Measurements from ENCODE around the gene FAAH.
A peak's percentile ranks its signal among the peaks of the same experiment; 100 is the strongest.

The FAAH gene

GRCh38 chr1:46422261-46422871 lies 28.2 kb downstream of the FAAH start:
- H3K27me3 Mint-ChIP-seq, result peaks cover 14% of the 10 kb centered on the region
- H3K4me3 Mint-ChIP-seq, result no peak overlapping the region
- no peaks in the 10 kb centered on the region for H3K36me3 Mint-ChIP-seq (ENCODE audit: low read depth)
- DNase-seq (no peak), ATAC-seq (no peak)
- H3K4me1 Mint-ChIP-seq, result no peaks in the 10 kb centered on the region
- H3K9me3 Mint-ChIP-seq, result no peaks in the 10 kb centered on the region
- no peak overlapping the region for H3K27ac Mint-ChIP-seq

DNA sequence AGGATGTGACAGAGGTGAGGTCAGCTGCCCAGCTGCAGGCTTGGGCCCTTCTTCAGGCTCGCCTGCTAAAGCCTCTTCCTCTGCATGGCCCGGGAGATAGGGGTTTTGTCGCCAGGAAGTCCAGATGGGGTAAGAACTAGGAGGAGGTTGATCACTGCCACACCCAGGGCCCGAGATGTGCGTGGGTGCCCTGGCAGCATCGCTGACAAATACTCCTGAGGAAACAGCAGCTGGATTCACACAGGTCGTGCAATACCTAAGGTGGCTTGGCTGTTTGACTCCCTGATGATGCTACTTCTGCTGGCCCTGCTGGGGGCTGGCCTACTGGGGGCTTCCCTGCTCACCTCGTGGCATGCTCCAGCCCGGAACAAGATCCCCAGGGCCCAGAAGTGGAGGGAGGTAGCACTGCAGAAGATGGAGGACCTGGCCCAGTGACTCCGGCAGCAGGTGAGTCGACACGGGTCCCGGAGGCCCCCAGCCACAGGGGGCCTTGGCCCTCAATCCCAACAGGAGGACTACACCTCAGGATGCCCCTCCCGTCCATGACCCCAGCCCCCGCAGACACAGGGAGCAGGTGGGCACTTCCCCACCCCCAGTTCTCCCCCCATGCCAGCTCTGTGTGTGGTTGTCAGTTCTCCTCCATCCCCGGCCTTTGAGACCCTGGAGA lies 29.6 kb downstream of the FAAH start:
- no peak for DNase-seq
- H3K27ac Mint-ChIP-seq, result no peak overlapping the region
- H3K4me3 Mint-ChIP-seq, result no peak overlapping the region
- H3K9me3 Mint-ChIP-seq, result no peaks in the 10 kb centered on the region
- no peaks in the 10 kb centered on the region for H3K4me1 Mint-ChIP-seq
- H3K36me3 Mint-ChIP-seq (ENCODE audit: low read depth), result no peaks in the 10 kb centered on the region
- no peak for ATAC-seq
- H3K27me3 Mint-ChIP-seq, result peaks cover 16% of the 10 kb centered on the region

DNA sequence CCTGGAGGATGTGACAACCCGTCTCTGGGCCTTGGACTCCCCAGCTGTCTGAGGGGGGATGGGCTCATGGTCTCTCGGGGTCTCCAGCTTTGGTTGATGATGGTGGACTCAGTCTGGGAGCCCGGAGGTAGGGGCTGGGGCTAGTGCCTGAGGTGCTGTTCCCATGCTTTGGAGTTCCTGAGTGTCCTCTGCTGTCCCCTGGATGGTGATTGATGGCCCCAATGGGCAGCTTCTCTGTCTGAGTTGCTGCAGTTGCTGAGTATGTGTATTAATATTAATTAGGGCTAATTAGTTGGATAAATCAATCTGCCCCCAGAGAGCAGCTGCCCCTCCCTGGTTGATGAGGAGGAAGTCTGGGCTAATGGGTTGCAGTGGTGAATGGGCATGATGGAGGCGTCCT lies 30.6 kb downstream of the FAAH start:
- no peak overlapping the region for H3K4me3 Mint-ChIP-seq
- ATAC-seq, result no peak
- H3K27ac Mint-ChIP-seq, result no peak overlapping the region
- no peaks in the 10 kb centered on the region for H3K4me1 Mint-ChIP-seq
- H3K36me3 Mint-ChIP-seq (ENCODE audit: low read depth), result no peaks in the 10 kb centered on the region
- peaks cover 16% of the 10 kb centered on the region for H3K27me3 Mint-ChIP-seq
- DNase-seq, result no peak
- H3K9me3 Mint-ChIP-seq, result no peaks in the 10 kb centered on the region

- H3K27me3 Mint-ChIP-seq, result peaks cover 16% of the 10 kb centered on the region
- no peak overlapping the region for H3K4me3 Mint-ChIP-seq
- no peaks in the 10 kb centered on the region for H3K9me3 Mint-ChIP-seq
- DNase-seq (no peak), ATAC-seq (peak; percentile 38)
- no peaks in the 10 kb centered on the region for H3K4me1 Mint-ChIP-seq
- H3K36me3 Mint-ChIP-seq (ENCODE audit: low read depth), result no peaks in the 10 kb centered on the region
- no peak overlapping the region for H3K27ac Mint-ChIP-seq
These were observed 31.6 kb downstream of the FAAH start for GRCh38 chr1:46425726-46426125.

- Mint-ChIP-seq H3K4me3 (no peak overlapping the region), H3K27me3 (peaks cover 13% of the 10 kb centered on the region), H3K36me3 (ENCODE audit: low read depth) (no peaks in the 10 kb centered on the region), H3K9me3 (no peaks in the 10 kb centered on the region), H3K4me1 (no peaks in the 10 kb centered on the region), H3K27ac (no peak overlapping the region)
- ATAC-seq, result no peak
- no peak for DNase-seq
These were observed 33.4 kb downstream of the FAAH start for GRCh38 chr1:46427541-46427940.

DNA sequence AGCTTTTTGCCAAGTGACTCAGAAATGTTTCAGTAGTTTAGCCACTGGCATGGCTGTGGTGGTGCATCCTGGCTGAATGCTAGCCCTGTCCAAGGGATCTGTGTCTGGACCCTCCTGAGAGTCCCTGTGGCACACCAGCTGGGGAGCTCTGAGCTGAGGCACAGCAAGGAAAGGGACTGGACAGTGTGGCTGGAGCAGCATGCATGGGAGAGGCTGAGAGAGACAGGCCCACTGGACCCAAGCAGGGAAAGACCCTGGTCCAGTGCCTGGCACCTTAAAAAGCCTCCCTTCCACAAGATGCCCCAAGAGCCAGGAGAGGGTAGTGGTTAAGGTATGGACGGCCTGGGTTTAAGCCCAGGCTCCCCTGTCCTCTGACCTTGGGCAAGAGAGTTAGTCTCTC lies 35.3 kb downstream of the FAAH start:
- peaks cover 10% of the 10 kb centered on the region for H3K27me3 Mint-ChIP-seq

DNA sequence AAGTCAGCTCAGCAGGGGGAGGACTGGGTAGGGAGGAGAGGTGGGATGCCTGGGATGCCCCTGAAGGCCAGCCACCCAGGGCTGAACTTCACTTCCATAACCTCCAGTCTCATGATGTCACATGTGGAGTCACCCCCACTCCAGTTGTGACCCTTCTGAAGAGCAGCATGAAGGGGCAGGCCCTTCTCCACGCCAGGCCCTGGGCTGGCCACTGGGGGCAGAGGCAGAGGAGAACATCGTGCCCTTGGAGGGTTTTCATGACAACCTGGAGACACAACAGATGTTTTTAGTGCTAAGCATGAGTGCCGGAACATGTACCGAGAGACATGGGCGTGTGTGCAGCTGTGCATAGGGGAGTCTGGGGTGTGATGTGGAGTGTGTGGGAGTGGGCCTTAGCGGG lies 37.6 kb downstream of the FAAH start:
- H3K27ac Mint-ChIP-seq, result no peak overlapping the region
- no peaks in the 10 kb centered on the region for H3K4me1 Mint-ChIP-seq
- ATAC-seq (no peak), DNase-seq (no peak)
- no peaks in the 10 kb centered on the region for H3K9me3 Mint-ChIP-seq
- H3K27me3 Mint-ChIP-seq, result peaks cover 2% of the 10 kb centered on the region
- no peaks in the 10 kb centered on the region for H3K36me3 Mint-ChIP-seq (ENCODE audit: low read depth)
- no peak overlapping the region for H3K4me3 Mint-ChIP-seq

More for the DNA sequence above, 35.3 kb downstream of the FAAH start:
- no peaks in the 10 kb centered on the region for H3K4me1 Mint-ChIP-seq
- no peak overlapping the region for H3K27ac Mint-ChIP-seq
- no peaks in the 10 kb centered on the region for H3K9me3 Mint-ChIP-seq
- DNase-seq (no peak), ATAC-seq (no peak)
- H3K36me3 Mint-ChIP-seq (ENCODE audit: low read depth), result no peaks in the 10 kb centered on the region
- no peak overlapping the region for H3K4me3 Mint-ChIP-seq

DNA sequence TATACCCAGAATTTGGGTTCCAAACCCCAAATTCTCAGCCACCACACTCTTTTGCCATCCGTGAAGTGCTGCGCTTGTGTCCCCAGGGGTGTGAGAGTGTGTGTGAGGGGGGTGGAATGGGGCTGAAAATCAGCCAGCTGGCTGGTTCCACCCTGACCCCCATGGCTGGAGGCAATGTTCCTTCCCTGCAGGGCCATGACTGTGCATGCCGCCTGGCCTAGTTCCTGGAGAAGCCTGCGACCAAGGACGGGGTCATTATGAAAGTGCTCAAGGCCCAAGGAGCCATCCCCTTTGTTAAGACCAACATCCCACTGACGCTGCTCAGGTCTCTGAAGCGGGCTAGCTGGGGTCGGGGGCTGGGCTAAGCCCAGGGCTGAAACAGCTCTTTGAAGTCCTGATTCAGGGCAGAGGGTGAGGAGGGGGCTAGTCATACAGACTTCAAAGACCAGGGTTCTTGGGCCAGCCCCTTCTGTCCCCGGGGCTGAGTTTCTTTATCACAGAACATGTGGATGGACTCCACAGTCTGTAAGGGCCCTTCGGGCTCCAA lies 38.7 kb downstream of the FAAH start:
- H3K9me3 Mint-ChIP-seq, result no peaks in the 10 kb centered on the region
- H3K27ac Mint-ChIP-seq, result no peak overlapping the region
- ATAC-seq (no peak), DNase-seq (no peak)
- no peaks in the 10 kb centered on the region for H3K36me3 Mint-ChIP-seq (ENCODE audit: low read depth)
- H3K27me3 Mint-ChIP-seq, result peaks cover 3% of the 10 kb centered on the region
- no peak overlapping the region for H3K4me3 Mint-ChIP-seq
- no peaks in the 10 kb centered on the region for H3K4me1 Mint-ChIP-seq

GRCh38 chr1:46434358-46434757 lies 40.2 kb downstream of the FAAH start:
- Mint-ChIP-seq H3K4me3 (no peak overlapping the region), H3K27ac (no peak overlapping the region), H3K36me3 (ENCODE audit: low read depth) (no peaks in the 10 kb centered on the region), H3K27me3 (peaks cover 1% of the 10 kb centered on the region), H3K9me3 (no peaks in the 10 kb centered on the region), H3K4me1 (no peaks in the 10 kb centered on the region)
- ATAC-seq (no peak), DNase-seq (no peak)

DNA sequence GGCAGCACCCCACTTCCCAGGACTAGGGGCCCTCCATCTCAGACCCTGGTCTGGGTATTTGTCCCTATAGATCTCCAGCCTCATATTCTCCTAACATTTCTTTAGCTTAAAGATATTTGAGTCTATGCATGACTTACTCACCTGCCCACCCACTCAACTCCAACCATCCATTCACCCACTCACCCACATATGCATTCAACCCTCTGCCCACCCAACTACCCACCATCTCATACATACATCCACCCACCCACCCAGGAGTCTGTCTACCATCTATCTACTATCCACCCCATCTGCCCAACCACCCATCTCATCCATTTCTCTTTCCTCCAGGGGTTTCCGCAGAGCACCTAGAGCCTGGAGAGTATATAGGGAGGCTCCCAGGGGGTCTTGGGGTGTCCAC lies 42.7 kb downstream of the FAAH start:
- ATAC-seq, result no peak
- Mint-ChIP-seq H3K27me3 (peaks cover 1% of the 10 kb centered on the region), H3K9me3 (no peaks in the 10 kb centered on the region), H3K4me1 (no peaks in the 10 kb centered on the region), H3K36me3 (ENCODE audit: low read depth) (no peaks in the 10 kb centered on the region), H3K27ac (no peak overlapping the region), H3K4me3 (no peak overlapping the region)
- DNase-seq, result no peak

GRCh38 chr1:46437723-46438122 lies 43.6 kb downstream of the FAAH start:
- H3K27ac Mint-ChIP-seq, result no peak overlapping the region

GRCh38 chr1:46438346-46438745 lies 44.2 kb downstream of the FAAH start:
- peaks cover 2% of the 10 kb centered on the region for H3K27me3 Mint-ChIP-seq
- no peak overlapping the region for H3K27ac Mint-ChIP-seq
- DNase-seq (no peak), ATAC-seq (no peak)
- H3K9me3 Mint-ChIP-seq, result no peaks in the 10 kb centered on the region
- peaks cover 7% of the 10 kb centered on the region for H3K4me1 Mint-ChIP-seq
- no peak overlapping the region for H3K4me3 Mint-ChIP-seq
- H3K36me3 Mint-ChIP-seq (ENCODE audit: low read depth), result no peaks in the 10 kb centered on the region

More at GRCh38 chr1:46437723-46438122, 43.6 kb downstream of the FAAH start:
- H3K9me3 Mint-ChIP-seq, result no peaks in the 10 kb centered on the region
- no peaks in the 10 kb centered on the region for H3K36me3 Mint-ChIP-seq (ENCODE audit: low read depth)
- peaks cover 5% of the 10 kb centered on the region for H3K4me1 Mint-ChIP-seq
- DNase-seq, result no peak
- H3K27me3 Mint-ChIP-seq, result peaks cover 1% of the 10 kb centered on the region
- no peak overlapping the region for H3K4me3 Mint-ChIP-seq
- no peak for ATAC-seq

DNA sequence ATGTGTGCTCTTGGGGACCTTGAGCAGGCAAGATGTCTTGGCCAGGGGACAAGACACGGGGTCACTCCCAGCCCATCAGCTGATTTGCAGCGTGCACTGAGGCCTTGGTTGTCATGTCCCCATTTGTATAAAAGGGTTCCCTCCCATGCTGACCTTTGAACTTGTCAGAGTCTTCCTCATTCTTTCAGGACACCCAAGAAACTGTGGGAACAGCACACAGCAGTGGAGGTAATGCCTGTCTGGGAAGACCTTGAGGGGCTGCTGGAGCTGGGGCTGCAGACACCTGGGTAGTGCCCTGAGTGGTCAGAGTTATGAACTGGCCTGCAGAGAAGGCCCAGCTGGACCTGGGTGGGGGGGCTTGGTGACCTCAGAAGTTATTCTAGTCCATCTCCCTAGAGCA lies 46.4 kb downstream of the FAAH start:
- Mint-ChIP-seq H3K9me3 (no peaks in the 10 kb centered on the region), H3K27me3 (peaks cover 8% of the 10 kb centered on the region), H3K4me1 (peaks cover 7% of the 10 kb centered on the region), H3K4me3 (no peak overlapping the region), H3K27ac (no peak overlapping the region), H3K36me3 (ENCODE audit: low read depth) (no peaks in the 10 kb centered on the region)
- no peak for DNase-seq
- no peak for ATAC-seq

- ATAC-seq (peak; percentile 71), DNase-seq (peak; percentile 82)
- Mint-ChIP-seq H3K36me3 (ENCODE audit: low read depth) (no peaks in the 10 kb centered on the region), H3K27ac (peak overlapping the region; percentile 16), H3K4me1 (peaks cover 10% of the 10 kb centered on the region), H3K4me3 (peak overlapping the region; percentile 78), H3K27me3 (peaks cover 21% of the 10 kb centered on the region), H3K9me3 (no peaks in the 10 kb centered on the region)
These were observed 48.4 kb downstream of the FAAH start for GRCh38 chr1:46442317-46443161.

GRCh38 chr1:46444466-46444865 lies 50.3 kb downstream of the FAAH start:
- H3K4me3 Mint-ChIP-seq, result no peak overlapping the region
- H3K9me3 Mint-ChIP-seq, result no peaks in the 10 kb centered on the region
- DNase-seq (no peak), ATAC-seq (no peak)
- no peak overlapping the region for H3K27ac Mint-ChIP-seq
- H3K27me3 Mint-ChIP-seq, result peaks cover 37% of the 10 kb centered on the region
- no peaks in the 10 kb centered on the region for H3K36me3 Mint-ChIP-seq (ENCODE audit: low read depth)
- H3K4me1 Mint-ChIP-seq, result peaks cover 14% of the 10 kb centered on the region
